DMS 273 treated with DMSO at 0.1 percent for 48 hours (cell line): ENCODE results near the gene TMEM25.
"Not testable (repeated sequence)": the region's sequence is repeated elsewhere in the genome, so short reads cannot be mapped to it uniquely, and the experiment has no call there.

Source experiments
- DNase-seq: peaks from one replicate; lab custom pipeline; 2025; lab: John Stamatoyannopoulos, UW

The TMEM25 gene

GRCh38 chr11:118530683-118531596, at the start of gene TMEM25:
Gene TMEM25, plus strand, starts transcription at chr11:118531192. Its CDS starts 610 bp downstream, at chr11:118531802.
- DNase-seq, result no peak

GRCh38 chr11:118481238-118481637, 49.8 kb upstream of the TMEM25 start:
- DNase-seq, result not testable (repeated sequence)

- DNase-seq, result no peak
Observed at GRCh38 chr11:118484405-118484804, 46.6 kb upstream of the TMEM25 start.

GRCh38 chr11:118485273-118485672, 45.7 kb upstream of the TMEM25 start:
- no peak for DNase-seq

- DNase-seq, result peak; percentile 30
Observed at GRCh38 chr11:118488480-118489109, 42.4 kb upstream of the TMEM25 start.

GRCh38 chr11:118491041-118491440, 40.0 kb upstream of the TMEM25 start:
- DNase-seq, result no peak

- DNase-seq, result no peak
Observed at GRCh38 chr11:118497831-118498230, 33.2 kb upstream of the TMEM25 start.

GRCh38 chr11:118503216-118503615, 27.8 kb upstream of the TMEM25 start:
- no peak for DNase-seq

- DNase-seq, result no peak
Observed at GRCh38 chr11:118511601-118512000, 19.4 kb upstream of the TMEM25 start.

GRCh38 chr11:118514103-118514502, 16.9 kb upstream of the TMEM25 start:
- DNase-seq, result no peak

GRCh38 chr11:118519549-118519948, 11.4 kb upstream of the TMEM25 start:
- DNase-seq, result no peak

- DNase-seq, result no peak
Observed at GRCh38 chr11:118521892-118522311, 9.1 kb upstream of the TMEM25 start.

GRCh38 chr11:118522571-118523072, 8.4 kb upstream of the TMEM25 start:
- DNase-seq, result no peak

GRCh38 chr11:118524356-118524755, 6.6 kb upstream of the TMEM25 start:
- no peak for DNase-seq

GRCh38 chr11:118524757-118525470, 6.1 kb upstream of the TMEM25 start:
- DNase-seq, result no peak

GRCh38 chr11:118526688-118527087, 4.3 kb upstream of the TMEM25 start:
- DNase-seq, result no peak

GRCh38 chr11:118527109-118527508, 3.9 kb upstream of the TMEM25 start, which contains the start of gene TTC36:
Gene TTC36, plus strand, starts transcription at chr11:118527474. Its CDS starts 21 bp downstream, at chr11:118527495.
- DNase-seq, result no peak

- no peak for DNase-seq
Observed at GRCh38 chr11:118528511-118528910, 2.5 kb upstream of the TMEM25 start.

- DNase-seq, result no peak
Observed at GRCh38 chr11:118529584-118530175, 1.3 kb upstream of the TMEM25 start.

- no peak for DNase-seq
Observed at GRCh38 chr11:118530180-118530682, 761 bp upstream of the TMEM25 start.

GRCh38 chr11:118531597-118532084, 649 bp downstream of the TMEM25 start:
- no peak for DNase-seq
